Stimulated activated CD4-positive, alpha-beta T cell treated with anti-CD3 and anti-CD28 coated beads, Interleukin-1b, Interleukin-23, amount 100 ng/mL, for 4 hours (primary cell): ENCODE measurements around the gene LYPD4.
"Not testable (repeated sequence)": the region's sequence is repeated elsewhere in the genome, so short reads cannot be mapped to it uniquely, and the experiment has no call there.

Experiments
- DNase-seq, 2 donors: peaks; one replicate each; pipeline ENCODE4 v3.0.0-alpha.2; 2020; ENCODE audit warnings: low read depth in 2 of 2

The LYPD4 gene

DNA sequence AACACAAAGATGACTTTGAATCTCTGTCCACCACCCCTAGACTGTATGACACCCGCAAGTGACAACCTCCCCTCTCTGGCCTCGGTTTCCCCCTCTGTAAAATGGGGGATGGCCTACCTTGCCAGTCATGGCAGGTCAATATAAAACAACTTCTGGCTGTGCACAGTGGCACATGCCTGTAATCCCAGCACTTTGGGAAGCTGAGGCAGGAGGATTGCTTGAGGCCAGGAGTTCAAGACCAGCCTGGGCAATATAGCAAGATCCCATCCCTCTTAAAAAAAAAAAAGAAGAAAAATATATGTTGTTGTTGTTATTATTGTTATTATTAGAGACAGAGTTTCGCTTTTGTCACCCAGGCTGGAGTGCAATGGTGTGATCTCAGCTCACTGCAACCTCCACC lies 31.5 kb upstream of the LYPD4 start:
- DNase-seq = not testable (repeated sequence)

DNA sequence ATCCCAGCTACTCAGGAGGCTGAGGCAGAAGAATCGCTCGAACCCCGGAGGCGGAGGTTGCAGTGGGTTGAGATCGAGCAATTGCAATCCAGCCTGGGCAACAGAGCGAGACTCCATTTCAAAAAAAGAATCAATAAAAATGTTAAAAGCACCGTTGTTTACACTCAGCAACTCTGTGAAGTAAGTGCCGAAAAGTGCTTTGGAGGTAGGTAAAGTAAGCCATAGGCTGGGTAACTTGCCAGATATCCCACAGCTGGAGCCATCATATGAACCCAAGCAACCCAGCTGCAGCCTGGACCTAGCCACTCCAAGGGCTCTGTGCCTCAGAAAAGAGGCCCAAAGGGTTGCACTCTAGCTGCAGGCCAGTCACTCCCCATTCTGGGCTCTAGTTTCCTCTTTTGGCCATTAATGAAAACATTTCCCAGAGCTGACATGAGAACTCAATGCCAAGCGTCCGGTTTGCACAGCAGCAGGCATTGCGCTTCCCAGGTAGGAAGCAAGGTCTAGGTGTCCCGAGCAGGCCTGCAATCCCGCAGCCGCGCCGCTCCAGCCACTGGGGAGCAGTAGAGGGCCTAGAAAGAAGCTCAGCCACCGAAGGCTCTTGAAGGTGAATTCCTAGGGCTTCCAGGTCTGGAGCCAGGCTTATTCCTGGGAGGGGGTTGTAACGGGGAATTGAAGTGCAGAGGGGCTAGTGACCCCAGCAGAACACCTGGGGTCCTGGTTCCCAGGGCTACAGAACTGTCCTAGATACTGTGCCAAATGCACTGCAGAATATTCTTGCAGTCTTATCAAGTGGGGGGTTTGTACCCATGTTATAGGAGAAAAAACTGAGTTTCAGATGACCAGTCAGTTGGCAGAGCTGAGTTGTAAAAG lies 28.5 kb upstream of the LYPD4 start:
- peak in 1 of 2 donors; percentile 65 for DNase-seq

DNA sequence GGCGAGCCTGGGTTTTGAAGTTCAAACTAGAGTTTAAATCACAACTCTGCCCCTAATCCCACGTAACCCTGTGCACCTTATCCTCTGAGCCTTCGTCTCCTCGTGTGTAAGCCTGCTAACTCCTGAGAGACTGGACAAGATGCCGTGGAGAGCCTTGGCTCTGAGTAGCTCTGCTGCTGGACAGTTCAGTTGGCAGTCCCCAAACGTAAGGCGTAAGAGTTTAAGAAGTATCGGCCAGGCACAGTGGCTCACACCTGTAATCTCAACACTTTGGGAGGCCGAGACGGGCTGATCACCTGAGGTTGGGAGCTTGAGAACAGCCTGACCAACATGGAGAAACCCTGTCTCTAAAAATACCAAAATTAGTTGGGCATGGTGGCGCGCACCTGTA lies 27.9 kb upstream of the LYPD4 start:
- no peak for DNase-seq

DNA sequence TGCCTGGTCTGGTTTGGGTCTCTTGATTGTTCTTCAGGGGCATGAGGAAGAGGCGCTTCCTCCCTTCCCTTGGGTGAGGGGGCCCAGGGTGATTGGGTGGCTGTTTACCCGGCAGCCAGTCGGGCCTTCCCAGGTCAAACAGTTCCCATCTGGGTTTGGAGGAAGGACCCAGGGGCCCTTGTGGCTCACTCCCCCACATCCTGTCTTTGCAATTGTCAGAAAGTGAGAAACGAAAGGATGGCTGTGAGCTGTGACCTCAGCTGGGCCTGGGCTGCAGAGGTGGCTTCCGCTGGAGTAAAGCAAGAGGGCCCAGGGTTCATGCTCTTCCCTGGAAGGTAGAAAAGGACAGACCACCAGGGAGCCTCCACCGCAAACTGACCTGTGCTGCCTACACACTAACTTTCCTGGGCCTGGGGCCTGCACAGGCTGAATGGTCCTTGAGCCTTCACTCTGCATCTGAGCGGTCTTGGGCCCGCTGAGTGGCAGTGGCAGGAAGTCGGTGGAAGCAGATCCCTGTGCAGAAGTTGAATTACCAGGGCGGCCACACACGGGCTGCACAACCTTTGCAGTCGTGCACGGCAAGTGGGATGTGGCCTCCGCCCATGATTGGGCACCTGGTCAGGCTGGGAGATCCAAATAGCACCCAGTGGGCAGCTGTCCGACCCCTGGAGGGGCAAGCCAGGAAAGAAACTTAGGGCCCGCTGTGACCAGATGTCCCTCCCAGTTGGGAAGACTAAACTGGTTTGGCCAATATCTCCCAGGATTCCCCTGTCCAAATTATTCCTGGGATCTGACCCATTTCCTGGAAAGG lies 27.3 kb upstream of the LYPD4 start:
- DNase-seq = no peak

DNA sequence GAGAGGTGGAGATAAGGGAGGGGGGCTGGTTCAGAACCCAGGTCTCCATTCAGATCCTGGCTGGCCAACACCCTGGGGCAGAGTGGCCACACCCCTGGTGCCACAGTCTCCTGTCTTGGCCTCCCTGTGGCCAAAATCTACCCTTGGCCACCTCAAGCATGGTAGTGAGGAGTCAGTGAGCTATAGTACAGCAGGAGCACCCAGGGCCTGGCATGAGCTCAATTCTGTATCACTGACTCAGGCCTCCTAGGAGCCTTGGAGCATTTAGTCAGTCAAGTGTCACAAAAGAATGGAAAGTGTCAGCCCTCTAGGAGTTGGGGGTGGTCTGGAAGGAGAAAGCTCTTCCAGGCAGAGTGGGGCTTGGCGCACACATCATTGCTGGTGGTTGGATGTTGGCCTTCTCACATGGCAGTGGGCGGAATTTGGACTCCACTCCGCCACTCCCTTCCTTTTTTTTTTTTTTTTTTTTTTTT lies 26.0 kb upstream of the LYPD4 start:
- no peak for DNase-seq

DNA sequence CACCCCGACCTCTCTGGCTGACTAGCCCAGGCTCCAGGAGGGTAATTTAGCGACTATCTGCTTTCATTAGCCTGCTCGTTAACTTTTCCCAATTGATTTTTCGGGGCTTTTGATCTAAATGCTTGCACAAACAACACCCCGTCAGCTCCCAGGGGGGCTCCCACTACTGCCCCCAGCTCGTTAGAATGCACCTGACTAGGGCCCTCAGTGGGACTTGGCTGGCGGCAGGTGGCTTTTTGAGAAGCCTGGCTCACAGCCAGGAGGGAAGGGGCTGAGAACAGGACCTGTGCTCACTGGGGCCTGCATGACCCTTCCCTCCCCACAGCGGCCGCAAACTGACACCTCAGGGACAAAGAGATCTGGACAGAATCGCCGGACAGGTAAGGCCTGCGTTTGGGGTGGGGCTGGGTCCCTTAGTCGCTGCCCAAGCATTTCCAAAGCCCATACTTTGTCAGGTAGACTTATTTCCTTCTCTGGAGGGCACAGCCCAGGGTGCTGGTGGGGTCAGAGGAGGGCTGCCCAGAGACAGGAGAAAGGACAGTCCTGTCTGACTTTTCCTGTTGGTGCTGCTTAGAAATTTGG lies 25.0 kb upstream of the LYPD4 start:
- DNase-seq = no peak

DNA sequence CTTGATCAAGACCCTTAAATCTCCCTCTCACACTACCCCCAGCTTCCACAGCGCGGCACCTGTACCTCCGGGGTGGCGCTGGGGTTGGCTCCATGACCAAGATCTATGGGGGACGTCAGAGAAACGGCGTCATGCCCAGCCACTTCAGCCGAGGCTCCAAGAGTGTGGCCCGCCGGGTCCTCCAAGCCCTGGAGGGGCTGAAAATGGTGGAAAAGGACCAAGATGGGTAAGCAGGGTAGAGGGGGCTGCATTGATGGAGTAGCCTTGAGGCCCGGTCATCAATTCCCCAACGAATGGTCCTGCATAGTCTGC lies 24.5 kb upstream of the LYPD4 start:
- DNase-seq = no peak

DNA sequence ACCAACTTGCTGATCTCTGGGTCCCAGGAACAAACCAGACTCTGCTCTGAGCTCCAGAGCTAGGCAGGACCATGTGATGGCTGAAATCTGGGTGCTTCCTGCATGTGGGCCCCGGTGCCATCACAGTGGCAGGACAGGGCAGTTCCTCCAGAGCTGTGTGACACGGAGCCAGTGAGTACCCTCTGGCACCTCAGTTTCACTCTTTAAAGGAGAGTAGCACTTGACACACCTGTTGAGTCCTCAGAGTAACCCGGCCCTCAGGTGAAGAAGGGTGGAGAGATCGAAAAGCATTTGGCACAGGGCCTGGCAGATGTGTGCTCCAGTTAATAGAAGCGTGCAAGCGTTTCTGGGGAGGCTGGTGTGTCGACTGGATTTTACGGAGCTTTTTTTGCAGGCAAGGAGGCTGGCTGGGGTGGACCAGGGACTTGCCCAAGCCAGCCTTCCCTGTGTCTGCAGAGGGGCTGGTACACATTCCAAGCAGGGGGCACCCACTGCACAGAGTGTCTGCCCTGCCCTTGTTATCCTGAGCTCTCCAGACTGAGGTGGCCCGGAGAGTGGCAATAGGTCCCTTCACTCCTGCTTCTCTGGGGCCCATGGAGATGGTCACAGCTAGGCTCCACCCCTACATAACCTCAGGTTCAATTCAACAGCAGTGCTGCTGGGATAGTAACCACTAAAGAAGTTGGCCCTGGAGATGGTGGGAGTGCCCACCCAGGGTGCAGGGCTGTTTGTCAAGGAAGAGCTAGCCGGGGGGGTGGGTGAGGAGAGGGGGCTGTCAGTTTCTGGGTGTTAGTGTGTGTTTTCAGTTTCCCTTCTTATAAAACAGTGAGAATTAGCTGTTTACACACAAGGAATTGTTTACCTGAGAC lies 23.9 kb upstream of the LYPD4 start:
- DNase-seq = no peak

DNA sequence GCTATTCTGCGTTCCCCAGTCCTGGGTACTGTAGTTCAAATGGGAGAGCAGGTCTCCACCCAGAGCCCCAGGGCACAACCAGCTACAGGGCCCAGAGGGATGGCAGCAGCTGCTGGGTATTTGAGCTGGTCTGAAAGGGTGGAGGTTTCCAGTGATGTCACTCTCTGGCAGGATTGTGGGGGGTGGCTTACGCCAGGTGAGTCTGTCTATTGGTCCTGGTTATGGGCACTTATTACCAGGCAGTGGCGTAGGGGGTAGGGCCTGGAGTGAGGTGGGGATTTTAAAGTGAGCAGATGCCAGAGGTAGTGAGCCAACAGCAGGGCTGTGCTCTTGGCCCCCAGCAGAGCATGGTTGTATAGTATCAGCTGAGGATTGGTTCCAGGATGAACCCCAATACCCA lies 21.8 kb upstream of the LYPD4 start:
- no peak for DNase-seq

DNA sequence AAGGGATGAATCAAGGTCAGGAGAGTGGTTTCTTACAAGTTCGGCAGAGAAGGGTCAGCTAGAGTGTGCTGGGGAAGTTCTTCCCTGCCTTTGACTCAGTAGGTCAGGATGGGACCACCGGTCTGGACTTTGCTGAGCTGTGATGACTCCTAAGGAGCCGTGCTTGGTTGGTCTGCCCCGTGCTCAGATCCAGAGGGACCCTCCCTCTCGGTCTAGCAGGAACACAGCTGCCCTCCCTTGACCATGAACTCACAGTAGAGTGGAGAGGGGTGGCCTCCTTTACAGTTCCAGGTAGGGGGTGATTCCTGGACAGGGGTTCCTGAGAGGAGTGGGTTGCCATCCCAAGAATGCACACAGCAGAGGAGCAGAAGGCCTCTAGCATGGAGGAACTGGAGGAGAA lies 19.9 kb upstream of the LYPD4 start:
- DNase-seq = no peak

DNA sequence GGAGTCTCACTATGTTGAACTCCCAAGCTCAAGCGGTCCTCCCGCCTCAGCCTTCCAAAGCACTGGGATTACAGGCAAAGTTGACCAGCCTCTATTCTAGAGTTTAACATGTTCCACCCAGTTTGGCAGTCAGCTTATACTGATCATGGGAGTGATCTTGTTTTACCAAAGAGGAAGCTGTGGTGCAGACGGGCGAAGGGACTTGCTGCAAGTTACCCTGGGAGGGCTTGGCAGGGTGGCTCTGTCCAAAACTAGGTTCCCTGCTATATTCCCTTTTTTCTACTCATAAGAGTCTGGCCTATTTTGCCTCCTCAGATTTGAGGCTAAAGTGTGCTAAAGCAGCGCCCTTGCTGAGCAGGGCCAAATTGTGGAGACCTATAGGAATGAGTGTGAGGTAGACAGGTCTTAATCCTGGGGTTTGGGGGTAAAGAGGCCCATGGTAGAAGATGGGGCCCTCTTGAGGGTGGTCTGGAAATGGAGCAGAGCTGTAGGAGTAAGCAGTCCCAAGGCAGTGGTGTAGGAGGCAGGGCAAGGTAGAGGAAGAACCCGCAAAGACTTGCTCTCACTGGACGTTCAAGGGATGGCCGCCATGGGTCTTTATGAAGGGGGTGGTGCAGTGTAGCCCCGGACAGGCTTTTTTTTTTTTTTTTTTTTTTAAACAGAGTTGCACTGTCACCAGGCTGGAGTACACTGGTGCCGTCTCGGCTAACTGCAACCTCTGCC lies 18.9 kb upstream of the LYPD4 start:
- no peak for DNase-seq

DNA sequence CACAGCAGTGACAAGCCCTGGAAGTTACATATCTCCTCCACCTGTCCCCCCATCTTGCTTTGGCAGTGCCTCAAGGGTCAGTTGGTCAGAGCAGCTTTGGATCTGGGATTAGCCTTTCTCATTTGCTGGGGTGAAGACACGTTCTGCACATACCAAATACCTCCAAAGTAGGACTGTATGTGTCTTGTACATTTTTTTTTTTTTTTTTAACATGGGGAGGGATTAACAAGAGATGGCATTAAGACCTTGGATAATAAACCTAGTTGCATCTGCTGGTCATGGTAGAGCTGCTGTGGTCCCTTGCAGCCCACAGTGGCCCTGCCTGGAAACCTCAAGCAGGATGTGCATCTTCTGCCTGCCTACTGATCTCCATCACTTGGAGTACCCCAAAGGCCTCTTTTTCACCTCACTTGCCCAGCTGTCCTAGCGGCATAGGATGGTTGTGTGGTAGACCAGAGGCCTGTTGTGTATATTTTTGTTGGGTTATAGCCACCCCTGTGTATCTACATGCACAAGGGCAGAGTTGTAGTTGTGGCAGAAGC lies 18.0 kb upstream of the LYPD4 start:
- no peak for DNase-seq

DNA sequence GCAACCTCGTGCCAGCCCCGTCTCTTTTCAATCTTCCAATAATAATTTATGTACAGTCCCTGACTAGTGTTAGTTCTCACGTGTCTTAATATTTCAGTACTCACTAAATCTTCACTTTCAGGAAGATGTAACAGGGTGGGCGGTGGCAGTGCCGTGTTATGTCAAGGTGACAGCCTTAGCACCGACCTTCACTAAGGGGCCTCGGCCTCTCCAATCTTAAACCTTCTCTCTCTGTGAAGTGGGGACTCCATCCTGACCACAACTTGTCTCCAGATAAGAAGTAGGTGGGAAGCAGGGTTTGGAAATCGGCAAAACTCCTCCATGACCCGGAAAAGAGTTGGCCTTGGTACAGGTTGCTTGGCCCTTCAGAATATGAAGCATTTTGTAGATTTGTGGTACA lies 17.4 kb upstream of the LYPD4 start:
- DNase-seq = no peak

DNA sequence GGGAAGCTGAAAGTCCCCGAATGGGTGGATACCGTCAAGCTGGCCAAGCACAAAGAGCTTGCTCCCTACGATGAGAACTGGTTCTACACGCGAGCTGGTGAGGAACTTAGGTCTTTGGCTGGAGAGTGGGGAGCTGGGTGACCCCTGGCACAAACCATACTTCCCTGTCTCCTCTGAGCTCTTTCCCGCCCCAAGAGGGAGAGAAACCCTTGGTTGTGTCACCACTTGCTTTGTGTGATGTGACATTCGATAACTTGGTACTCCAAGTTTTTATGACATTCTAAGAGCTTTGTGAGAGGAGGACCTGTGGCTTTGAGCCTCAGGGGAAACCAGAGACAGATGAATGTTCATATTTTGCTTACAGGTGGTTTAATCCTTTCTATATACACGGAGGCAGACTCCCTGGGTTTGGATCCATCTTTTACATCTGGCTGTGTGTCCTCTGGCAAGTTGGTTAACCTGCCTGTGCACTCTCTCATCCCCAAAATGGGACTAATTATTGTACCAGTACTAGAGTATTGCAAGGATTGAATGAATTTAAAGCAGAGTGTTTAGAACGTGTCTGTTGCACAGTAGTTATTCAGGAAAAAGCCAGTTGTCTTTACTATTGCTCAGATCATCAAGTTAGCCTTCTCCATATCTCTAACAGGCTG lies 16.8 kb upstream of the LYPD4 start:
- DNase-seq = no peak

DNA sequence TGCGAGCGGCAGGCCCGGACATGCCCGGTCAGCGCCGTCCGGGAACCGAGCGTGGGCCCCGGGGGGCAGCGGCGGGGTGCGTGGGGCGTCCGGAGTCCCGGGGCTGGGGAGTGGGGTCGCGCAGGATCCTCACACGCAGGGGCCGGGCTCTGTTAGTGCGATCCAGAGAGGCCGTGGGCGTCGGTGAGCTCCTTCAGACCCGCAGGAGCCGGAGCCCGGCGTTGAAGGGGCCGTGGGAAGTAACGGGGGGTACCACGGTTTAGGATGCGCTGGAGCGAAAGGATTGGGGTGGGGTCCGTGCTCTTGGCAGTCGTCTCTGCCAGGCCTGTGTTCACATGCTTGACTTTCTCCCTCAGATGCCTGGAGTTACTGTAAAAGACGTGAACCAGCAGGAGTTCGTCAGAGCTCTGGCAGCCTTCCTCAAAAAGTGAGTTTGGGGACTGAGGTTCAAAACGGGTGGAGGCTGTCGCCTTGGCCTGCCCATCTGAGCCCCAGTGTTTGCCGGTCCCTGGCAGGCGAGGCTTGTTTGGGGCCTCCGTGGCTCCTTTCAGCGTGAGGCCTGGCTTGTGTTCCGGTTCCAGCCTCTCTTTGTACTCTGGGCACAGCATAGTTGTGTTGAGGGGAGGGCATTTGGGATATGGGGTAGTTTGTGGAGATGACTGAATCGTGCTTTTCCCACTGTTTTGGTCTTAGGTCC lies 16.1 kb upstream of the LYPD4 start:
- DNase-seq = peak in 1 of 2 donors; percentile 45

DNA sequence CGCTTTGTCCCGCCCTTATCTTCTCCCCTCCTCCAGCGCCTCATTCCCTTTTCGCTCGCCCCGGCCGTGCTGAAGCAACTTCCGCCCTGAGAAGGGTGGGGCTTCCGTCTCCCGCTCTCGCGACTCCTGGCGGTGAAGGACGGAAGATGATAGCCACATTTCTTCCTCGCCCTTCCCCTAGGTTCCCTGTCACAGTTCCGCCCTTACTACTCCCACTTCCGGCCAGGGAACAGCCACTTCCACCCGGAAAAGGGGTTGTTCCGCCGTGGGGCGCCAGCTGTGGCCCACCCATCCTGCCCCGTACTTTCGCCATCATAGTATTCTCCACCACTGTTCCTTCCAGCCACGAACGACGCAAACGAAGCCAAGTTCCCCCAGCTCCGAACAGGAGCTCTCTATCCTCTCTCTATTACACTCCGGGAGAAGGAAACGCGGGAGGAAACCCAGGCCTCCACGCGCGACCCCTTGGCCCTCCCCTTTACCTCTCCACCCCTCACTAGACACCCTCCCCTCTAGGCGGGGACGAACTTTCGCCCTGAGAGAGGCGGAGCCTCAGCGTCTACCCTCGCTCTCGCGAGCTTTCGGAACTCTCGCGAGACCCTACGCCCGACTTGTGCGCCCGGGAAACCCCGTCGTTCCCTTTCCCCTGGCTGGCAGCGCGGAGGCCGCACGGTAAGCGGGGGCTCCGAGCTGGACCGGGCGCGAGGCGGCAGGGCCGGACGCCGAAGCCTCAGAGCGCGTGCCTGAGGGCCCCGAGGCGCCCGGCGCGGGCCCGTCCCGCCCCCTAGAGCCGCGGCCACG lies 15.3 kb upstream of the LYPD4 start, which contains the start of gene RPS19:
Gene RPS19, plus strand, starts transcription at position 638 of the 801 bp plus-strand sequence. CDS start 520 bp downstream, outside the sequence.
- peak; percentile 97 to 98 for DNase-seq

DNA sequence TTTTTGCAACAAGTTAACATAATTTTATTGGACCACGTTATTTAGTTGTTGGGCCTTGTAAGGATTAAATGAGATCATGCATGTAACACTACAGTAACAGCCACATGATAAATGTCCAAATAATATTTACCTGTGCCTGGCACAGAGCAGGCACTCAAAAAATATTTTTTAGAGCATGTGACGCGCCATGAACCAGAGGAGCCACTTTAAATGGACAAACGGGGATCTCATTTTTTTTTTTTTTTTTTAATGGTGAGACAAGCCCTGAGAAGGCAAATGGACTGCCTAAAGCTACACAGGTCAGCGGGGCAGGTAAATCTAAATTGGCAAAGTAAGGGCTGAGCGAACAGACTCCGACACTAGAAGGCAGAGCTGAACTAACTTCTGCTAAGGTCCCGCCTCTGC lies 14.7 kb upstream of the LYPD4 start:
- no peak for DNase-seq

DNA sequence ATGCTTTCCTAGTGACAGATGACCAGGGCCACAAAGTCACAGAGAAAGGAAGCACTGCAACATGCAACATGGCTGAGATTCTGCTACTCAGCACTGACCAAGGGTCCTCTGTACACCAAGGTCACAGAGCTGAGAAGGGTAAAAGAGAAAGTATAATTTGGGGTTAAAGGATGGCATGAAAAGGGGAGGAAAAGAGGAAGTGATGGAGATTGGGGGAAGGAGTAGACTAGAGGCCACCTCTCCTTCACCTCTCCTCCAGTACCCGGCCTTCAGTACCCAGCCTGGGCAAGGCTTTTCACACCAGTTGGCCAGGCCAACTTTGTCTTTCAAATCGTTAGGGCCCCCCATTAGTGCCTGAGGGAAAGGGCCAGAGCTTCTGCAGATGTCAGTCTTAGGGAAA lies 9.3 kb upstream of the LYPD4 start:
- DNase-seq = no peak

DNA sequence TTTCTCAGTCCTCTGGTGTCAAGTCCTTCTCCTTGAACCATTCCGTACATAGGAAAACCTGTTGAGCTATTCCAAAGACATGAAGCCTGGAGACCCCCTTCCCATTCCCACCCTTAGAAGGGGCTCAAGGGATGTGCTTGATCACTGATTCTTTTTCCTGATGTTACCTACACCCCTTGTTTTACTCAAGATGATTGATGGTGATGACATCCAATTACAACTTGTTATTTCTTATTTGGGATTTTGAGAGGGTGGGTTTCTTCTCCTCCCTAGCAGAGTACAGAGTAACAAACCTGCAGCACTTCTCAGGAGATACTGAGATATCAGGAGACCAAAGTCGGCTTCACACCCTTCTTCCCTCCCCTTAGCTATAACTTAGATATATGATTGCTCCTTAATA lies 8.9 kb upstream of the LYPD4 start:
- no peak for DNase-seq
